Osteoblast (primary cell): Measurements from ENCODE around the gene DPP6. TPM values are rescaled to one million over a fixed set of nuclear protein-coding genes. Genes with fewer than 3 reads are reported as not detected.

Source experiments
- DNase-seq: peaks from one replicate; pipeline ENCODE4 v3.0.0; 2011; ENCODE audit warnings: low spot score, mixed read lengths; ENCODE audit not compliant: insufficient read length; ENCODE audit errors: missing footprints
- H2AFZ ChIP-seq: 2 replicates; pipeline ENCODE4 v1.6.0; 2011; ENCODE audit warnings: mild to moderate bottlenecking, low read length
- H3K27ac ChIP-seq: 2 replicates; pipeline ENCODE4 v1.5.1; 2011; ENCODE audit warnings: mild to moderate bottlenecking, low read depth, low read length, moderate library complexity
- H3K27me3 ChIP-seq: 2 replicates; pipeline ENCODE4 v1.6.0; 2012; ENCODE audit warnings: mild to moderate bottlenecking, control low read depth, inconsistent platforms, low read length, moderate library complexity; ENCODE audit not compliant: insufficient read depth
- H3K36me3 ChIP-seq: 2 replicates; pipeline ENCODE4 v1.5.1; 2011; ENCODE audit warnings: mild to moderate bottlenecking, low read length, control low read depth, moderate library complexity; ENCODE audit not compliant: insufficient read depth
- H3K4me1 ChIP-seq: 2 replicates; pipeline ENCODE4 v1.5.1; 2011; ENCODE audit warnings: mild to moderate bottlenecking, low read length, control low read depth, moderate library complexity; ENCODE audit not compliant: insufficient read depth
- H3K4me2 ChIP-seq: 2 replicates; pipeline ENCODE4 v1.6.0; 2011; ENCODE audit warnings: mild to moderate bottlenecking, low read length; ENCODE audit not compliant: insufficient read depth
- H3K4me3 ChIP-seq: fragments of 200-600 bp; sonication (generic); 3 replicates; pipeline ENCODE4 v1.5.1; 2012; ENCODE audit warnings: mild to moderate bottlenecking, low read length, inconsistent platforms; ENCODE audit not compliant: insufficient read depth
- H3K79me2 ChIP-seq: 2 replicates; pipeline ENCODE4 v1.6.0; 2012; ENCODE audit warnings: mild to moderate bottlenecking, low read length, control low read depth, inconsistent platforms; ENCODE audit not compliant: insufficient read depth
- H3K9me3 ChIP-seq: 2 replicates; pipeline ENCODE4 v1.5.1; 2011; ENCODE audit warnings: low read depth, low read length, control low read depth
- H4K20me1 ChIP-seq: 2 replicates; pipeline ENCODE4 v1.6.0; 2012; ENCODE audit warnings: mild to moderate bottlenecking, low read length, control low read depth; ENCODE audit not compliant: insufficient read depth
- CTCF ChIP-seq: IDR thresholded peaks from 2 replicates; pipeline ENCODE4 v1.5.1; 2011; ENCODE audit warnings: mild to moderate bottlenecking, low read depth, low read length, moderate library complexity; ENCODE audit errors: extremely low read depth
- total RNA-seq: library from RNA; depleted of rRNA; stranded (reverse); fragments of >200 nt; gene quantifications from 2 replicates; pipeline ENCODE4 v1.2.3, GENCODE V29; 2012

The DPP6 gene
- total RNA-seq, 1 donor: not detected

DNA sequence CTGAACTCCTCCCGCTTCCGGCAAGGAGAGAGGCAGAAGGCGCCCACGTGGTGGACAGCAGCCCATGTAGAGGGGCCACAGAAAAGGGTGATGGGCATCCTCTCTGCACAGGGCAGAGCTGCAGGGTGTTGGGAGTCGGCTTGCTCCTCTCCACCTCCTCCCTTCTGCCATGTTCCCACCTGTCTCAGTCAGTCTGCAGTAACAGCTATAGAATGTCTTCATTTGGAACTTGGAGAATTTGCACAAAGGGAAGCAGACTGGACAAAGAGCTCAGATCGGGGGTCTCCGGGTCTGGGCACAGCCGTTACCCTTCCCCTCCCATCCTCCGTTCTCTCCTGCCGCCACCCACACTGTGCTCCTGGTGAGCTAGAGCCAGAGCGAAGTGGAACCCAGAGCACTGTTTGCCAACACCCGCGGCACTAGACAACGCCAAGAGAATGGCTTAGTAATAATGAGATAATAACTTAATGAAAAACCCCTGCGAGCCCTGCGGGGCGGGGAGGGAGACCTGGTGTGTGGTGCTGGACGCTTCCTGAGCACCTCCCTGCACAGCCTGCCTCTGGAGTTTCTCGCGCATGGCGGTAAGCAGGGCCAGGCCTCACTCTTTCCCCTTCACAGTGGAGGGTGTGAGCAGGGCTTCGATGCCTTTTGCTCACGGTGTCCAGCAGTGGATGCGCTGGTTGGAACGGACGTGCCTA lies 696.0 kb downstream of the DPP6 start:
- Histone ChIP-seq H3K36me3 (no peaks in the 10 kb centered on the region), H3K27ac (no peak overlapping the region), H2AFZ (no peak overlapping the region), H3K4me2 (no peak overlapping the region), H4K20me1 (no peaks in the 10 kb centered on the region), H3K4me1 (no peaks in the 10 kb centered on the region), H3K9me3 (no peaks in the 10 kb centered on the region), H3K4me3 (no peak overlapping the region), H3K27me3 (no peaks in the 10 kb centered on the region), H3K79me2 (no peaks in the 10 kb centered on the region)
- no peak for DNase-seq
- TF ChIP-seq CTCF: no peak

DNA sequence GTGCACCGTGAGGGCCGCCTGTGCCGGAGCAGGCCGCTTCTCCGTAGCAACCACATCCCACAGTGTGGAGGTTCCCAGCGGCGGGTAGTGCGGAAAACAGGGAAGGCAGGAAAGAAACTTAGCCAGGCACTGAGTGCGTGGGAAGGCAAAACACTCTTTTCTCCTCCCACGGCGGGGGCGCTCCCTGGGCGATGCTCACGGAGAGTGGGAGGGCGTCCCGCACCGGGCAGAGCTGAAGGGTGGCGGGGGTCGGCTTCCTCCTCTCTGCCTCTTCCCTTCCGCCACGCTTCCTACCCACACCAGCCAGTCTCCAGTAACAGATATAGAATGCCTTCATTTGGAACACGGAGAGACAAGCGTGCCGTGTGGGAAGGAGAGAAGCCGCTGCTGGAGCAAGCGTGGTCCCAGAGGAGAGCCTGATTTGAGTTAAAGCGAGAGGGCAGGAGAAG lies 698.2 kb downstream of the DPP6 start:
- DNase-seq: no peak
- Histone ChIP-seq H3K27ac (no peak overlapping the region), H3K36me3 (no peaks in the 10 kb centered on the region), H4K20me1 (no peaks in the 10 kb centered on the region), H2AFZ (no peak overlapping the region), H3K79me2 (no peaks in the 10 kb centered on the region), H3K4me2 (no peak overlapping the region), H3K4me3 (no peak overlapping the region), H3K9me3 (no peaks in the 10 kb centered on the region), H3K27me3 (no peaks in the 10 kb centered on the region), H3K4me1 (no peaks in the 10 kb centered on the region)
- TF ChIP-seq CTCF: no peak

GRCh38 chr7:154753226-154753625 lies 701.0 kb downstream of the DPP6 start:
- Histone ChIP-seq H3K27me3 (no peaks in the 10 kb centered on the region), H2AFZ (no peak overlapping the region), H3K36me3 (no peaks in the 10 kb centered on the region), H3K79me2 (no peaks in the 10 kb centered on the region), H3K27ac (no peak overlapping the region), H3K4me1 (no peaks in the 10 kb centered on the region), H4K20me1 (no peaks in the 10 kb centered on the region), H3K4me3 (no peak overlapping the region), H3K9me3 (no peaks in the 10 kb centered on the region), H3K4me2 (no peak overlapping the region)
- no peak for DNase-seq
- TF ChIP-seq CTCF: no peak

- Histone ChIP-seq H3K36me3 (no peaks in the 10 kb centered on the region), H3K4me3 (no peak overlapping the region), H3K79me2 (no peaks in the 10 kb centered on the region), H3K27me3 (no peaks in the 10 kb centered on the region), H3K4me1 (no peaks in the 10 kb centered on the region), H2AFZ (no peak overlapping the region), H4K20me1 (no peaks in the 10 kb centered on the region), H3K4me2 (no peak overlapping the region), H3K9me3 (no peaks in the 10 kb centered on the region), H3K27ac (no peak overlapping the region)
- DNase-seq: no peak
- TF ChIP-seq CTCF: no peak
These were observed 705.6 kb downstream of the DPP6 start for GRCh38 chr7:154757756-154758155.
